ENCODE measurements around the gene SIPA1L3.

SIPA1L3 gene

DNA sequence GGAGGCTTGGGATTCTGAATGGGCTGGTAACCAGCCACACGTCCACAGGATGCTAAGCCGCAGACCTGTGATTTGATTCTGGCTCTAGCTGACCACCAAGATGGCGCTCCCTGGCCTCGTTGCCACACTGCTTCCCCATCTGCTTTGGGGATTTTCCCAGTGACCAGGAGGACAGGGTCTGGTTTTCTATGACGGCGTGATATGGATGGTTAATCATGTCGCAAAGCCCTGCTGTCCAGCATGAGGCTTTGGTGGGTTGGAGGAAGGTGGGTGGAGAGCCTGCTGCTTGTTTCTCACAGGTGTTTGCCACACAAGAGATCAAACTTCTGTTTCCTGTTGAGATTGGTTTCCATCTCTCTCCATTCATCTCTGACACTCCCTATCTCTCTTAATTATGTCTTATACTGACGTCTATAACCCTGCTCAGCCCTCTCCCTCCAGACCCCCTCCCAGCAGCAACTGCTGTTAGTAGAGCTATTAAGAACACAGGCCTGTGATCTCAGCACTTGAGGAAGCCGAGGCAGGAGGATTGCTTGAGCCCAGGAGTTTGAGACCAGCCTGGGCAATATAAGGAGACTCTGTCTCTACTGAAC is 102.7 kb downstream of the SIPA1L3 start:
- DNase-seq: no peak

DNA sequence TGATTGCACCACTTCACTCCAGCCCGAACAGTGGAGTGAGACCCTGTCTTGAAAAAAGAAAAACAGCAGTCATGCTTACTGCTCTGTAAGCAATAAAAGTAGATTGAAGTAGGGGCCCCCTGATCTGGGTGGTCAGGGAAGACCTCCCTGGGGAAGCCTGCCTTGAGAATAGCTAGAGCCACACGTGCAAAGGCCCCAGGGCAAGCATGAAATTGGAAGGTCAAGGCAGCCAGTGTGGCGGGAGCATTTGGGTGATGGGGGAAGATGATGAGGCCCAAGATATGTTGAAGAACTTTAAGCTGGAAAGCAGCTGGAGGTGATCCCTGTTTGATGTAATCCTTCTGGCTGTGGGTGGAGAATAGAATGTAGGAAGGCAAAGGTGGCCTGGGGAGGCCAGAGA is 104.4 kb downstream of the SIPA1L3 start:
- in situ Hi-C loops (cut with MboI; ENCODE audit: low pct_unique_long_range_greater_than_20kb, low sequenced_read_pairs): no loop called here
- DNase-seq: no peak

More for the DNA sequence above, 102.7 kb downstream of the SIPA1L3 start:
- in situ Hi-C loops (cut with MboI; ENCODE audit: low pct_unique_long_range_greater_than_20kb, low sequenced_read_pairs): no loop called here

DNA sequence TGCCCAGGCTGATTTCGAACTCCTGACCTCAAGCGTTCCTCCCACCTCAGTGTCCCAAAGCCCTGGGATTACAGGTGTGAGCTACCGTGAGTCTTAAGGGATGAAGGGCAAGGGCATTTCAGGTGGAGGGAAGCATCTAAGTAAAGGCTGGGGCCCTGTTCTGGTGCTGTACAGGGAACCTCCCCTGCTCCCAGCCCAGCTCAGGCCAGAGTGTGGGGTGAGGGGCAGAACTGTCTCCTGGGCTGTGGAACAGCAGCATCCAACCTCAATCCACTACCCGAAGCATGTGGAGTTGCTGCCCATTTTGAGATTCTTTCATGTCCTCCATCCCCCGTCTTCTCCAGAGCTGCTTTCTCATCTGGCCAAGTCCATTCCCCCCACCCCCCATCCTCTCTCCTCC is 105.3 kb downstream of the SIPA1L3 start:
- in situ Hi-C loops (cut with MboI; ENCODE audit: low pct_unique_long_range_greater_than_20kb, low sequenced_read_pairs): no loop called here
- DNase-seq: no peak

DNA sequence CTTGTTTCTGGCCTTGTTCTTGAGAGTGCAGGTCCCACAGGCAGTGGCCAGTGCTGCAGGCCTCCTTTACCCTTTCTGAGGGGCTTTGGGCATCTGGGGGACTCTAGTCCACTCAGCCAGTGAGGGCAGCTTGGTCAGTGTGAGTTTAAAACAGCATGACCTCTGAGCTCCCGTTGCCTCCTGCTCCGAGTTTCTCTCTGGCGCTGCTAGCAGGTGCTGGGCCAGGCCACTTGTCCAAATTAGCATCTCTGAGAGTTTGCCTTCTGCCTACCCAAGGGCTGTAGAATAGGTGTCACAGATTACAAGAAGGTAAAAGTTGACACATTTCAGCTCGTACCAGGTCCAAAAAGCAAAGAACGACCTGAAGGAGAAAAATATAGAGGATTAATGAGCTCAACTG is 105.9 kb downstream of the SIPA1L3 start:
- no peak for DNase-seq
- in situ Hi-C loops (cut with MboI; ENCODE audit: low pct_unique_long_range_greater_than_20kb, low sequenced_read_pairs): no loop called here

DNA sequence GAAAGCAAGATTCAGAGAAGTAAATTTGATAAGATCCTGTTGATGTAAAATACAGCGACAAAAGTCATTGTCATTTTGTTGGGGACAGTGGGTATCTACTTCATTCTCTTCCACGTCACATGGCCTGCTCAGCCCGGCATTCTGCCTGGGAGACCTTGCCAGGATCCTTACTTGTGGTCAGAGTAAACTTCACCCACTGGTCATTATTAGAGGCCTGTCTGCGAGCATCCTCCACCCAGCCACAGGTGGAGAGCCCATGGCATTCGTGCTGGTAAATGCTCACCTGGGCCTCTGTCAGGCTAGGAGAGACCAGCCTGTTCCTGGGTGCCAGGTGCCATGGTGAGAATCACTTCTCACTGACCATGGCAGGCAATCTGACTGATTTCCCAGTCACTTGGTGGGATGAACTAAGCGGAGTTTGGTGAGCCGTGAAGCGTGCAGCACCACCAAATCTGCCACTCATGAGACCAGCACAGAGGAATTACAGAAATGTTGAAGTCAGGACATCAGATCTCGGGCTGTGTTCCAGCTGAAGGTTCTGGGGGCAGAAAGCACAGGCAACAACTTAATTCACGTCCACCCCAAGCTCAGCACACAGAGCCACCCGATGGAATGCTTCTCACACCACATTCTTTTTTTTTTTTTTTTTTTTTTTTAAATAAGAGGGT is 107.0 kb downstream of the SIPA1L3 start:
- in situ Hi-C loops (cut with MboI; ENCODE audit: low pct_unique_long_range_greater_than_20kb, low sequenced_read_pairs): no loop called here

DNA sequence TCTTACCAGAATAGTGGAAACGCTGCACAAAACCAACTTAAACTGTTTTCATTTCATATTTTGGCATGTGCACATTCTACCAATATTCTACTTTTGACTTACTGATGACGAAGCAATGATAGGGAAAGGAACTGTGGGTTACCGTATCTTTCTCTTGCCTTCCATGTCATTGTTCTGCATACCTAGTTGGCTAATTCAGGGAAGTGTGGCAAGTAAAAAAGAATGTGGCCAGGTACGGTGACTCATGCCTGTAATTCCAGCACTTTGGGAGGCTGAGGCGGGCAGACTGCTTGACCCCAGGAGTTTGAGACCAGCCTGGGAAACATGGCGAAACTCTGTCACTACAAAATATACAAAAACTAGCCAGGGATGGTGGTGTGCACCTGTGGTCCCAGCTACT is 108.2 kb downstream of the SIPA1L3 start:
- DNase-seq: no peak
- in situ Hi-C loops (cut with MboI; ENCODE audit: low pct_unique_long_range_greater_than_20kb, low sequenced_read_pairs): no loop called here

More for the DNA sequence above, 107.0 kb downstream of the SIPA1L3 start:
- no peak for DNase-seq

DNA sequence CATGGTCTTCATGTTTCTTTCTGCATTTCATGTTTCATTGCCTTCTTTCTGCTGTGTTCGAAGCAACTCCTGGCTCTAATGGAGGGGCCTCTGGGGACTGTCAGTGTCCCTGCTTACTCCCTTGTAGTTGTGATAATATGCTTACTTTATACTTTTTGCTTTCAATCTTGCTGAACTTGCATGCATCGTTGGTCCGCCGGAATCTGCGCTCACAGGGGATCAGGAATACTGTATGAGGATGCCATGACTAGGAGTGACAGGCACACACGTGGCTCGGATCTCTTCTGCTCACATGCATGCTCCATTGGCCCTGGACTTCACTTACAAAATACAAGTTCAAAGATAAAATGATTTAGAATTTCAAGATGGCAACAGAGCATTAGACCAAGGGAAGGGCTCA is 108.8 kb downstream of the SIPA1L3 start:
- in situ Hi-C loops (cut with MboI; ENCODE audit: low pct_unique_long_range_greater_than_20kb, low sequenced_read_pairs): no loop called here
- DNase-seq: no peak

DNA sequence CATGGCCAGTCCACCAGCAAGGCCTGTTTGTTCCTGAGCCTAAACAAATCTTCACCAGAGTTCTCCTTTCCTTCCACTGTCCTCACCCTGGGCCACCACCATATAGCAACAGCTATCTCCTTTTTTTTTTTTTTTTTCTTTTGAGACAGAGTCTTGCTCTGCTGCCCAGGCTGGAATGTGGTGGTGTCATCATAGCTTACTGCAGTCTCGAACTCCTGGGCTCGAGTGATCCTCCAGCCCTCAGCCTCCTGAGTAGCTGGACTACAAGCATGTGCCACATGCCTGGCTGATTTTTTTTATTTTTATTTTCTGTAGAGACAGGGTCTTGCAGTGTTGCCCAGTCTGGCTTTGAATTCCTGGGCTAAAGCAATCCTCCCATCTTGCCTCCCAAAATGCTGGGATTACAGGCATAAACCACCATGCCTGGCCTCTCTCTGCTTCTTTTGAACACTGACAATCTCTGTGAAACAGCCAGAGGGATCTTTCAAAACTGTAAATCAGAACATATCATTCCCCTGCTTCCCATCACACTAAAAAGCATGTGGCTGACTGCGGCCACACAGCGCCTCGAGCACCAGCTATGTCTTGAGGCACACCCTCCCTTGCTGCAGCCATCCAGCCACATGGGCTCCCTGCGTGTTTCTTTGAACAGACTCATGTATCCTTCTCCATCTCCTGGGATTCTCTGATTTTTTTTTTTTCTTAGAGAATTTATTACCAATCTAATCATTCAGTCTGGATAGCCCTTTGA is 110.6 kb downstream of the SIPA1L3 start:
- in situ Hi-C loops (cut with MboI; ENCODE audit: low pct_unique_long_range_greater_than_20kb, low sequenced_read_pairs): no loop called here
- no peak for DNase-seq

DNA sequence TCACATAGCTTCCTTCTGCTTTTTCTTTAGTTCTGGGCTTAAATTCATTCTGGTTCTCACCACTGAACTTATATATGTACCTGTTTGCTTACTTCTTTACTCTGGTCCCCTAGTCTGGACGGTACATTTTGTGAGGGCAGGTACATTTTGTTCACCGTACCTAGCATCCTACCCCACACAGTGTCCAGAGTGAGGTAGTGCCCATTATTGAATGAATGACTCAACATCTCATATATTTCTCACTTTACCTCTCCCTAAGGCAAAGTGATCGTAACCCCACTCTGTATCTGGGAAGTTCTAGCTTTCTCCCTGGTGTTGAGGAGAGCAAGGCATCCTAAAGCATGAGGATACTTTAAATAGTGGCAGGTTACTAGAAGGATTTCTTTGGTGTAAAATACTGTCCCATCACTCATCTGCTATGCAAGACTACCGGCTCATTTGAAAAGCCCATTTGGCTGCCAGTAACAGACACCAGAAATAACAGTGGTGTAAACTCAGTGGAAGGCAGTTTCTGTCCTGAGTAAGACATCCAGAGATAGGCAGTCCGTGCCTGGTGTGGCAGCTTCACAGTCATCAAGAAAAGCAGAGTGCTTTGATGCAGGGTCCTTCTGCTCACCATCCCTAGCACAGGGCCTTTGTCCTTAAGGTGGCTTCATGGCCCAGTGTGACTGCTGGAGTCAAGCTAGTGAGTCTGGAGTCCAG is 111.8 kb downstream of the SIPA1L3 start:
- in situ Hi-C loops (cut with MboI; ENCODE audit: low pct_unique_long_range_greater_than_20kb, low sequenced_read_pairs): no loop called here
- no peak for DNase-seq

DNA sequence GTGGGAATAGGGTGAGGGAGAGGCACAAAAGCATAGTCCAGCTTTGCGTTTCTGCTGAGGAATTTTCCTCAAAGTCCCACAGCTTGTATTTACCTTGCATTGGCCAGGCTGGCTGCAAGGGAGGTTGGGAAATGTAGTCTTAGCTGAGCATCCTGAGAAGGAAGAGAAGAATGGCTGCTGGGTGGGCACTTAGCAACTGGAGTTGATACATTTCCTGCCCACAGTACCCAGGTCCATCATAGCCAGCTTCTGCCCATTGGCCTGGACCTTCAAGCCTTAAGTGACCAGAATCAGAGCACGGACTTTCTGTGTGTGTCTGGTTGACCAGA is 112.4 kb downstream of the SIPA1L3 start:
- in situ Hi-C loops (cut with MboI; ENCODE audit: low pct_unique_long_range_greater_than_20kb, low sequenced_read_pairs): no loop called here
- no peak for DNase-seq

DNA sequence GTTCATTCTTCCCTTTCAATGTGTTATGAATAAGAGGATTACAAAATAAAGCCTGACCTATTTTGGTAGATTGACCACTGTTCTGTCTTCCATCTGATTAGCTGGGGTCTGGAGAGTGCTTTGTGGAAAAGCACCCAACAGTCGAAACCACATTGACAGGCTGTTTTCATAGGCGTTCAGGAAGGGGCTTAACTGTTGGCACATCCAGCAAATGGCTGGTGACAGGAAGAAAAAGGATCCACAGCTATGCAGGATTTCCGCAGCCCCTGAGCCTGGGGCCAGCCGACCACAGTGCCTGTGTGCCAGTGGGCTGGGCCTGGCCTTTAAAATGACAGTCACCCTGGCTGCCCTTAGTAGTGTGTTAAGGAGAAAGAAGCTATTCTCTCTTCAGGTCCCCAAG is 113.3 kb downstream of the SIPA1L3 start:
- in situ Hi-C loops (cut with MboI; ENCODE audit: low pct_unique_long_range_greater_than_20kb, low sequenced_read_pairs): no loop called here
- peak; percentile 93 for DNase-seq

DNA sequence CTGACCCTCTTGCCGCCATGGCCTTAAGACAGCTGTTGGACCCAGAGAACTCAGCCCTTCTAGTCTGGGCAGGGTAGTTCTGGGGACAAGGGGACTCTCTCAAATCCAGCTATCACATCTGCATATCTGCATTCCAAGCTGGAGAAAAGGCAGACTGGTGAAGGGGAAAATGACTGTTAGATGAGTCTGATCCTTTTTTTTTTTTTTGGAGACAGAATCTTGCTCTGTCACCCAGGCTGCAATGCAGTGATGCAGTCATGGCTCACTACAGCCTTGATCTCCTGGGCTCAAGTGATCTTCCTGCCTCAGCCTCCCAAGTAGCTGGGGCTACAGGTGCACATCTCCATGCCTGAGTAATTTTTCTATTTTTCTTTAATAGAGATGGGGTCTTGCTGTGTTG is 114.3 kb downstream of the SIPA1L3 start:
- in situ Hi-C loops (cut with MboI; ENCODE audit: low pct_unique_long_range_greater_than_20kb, low sequenced_read_pairs): no loop called here
- no peak for DNase-seq

DNA sequence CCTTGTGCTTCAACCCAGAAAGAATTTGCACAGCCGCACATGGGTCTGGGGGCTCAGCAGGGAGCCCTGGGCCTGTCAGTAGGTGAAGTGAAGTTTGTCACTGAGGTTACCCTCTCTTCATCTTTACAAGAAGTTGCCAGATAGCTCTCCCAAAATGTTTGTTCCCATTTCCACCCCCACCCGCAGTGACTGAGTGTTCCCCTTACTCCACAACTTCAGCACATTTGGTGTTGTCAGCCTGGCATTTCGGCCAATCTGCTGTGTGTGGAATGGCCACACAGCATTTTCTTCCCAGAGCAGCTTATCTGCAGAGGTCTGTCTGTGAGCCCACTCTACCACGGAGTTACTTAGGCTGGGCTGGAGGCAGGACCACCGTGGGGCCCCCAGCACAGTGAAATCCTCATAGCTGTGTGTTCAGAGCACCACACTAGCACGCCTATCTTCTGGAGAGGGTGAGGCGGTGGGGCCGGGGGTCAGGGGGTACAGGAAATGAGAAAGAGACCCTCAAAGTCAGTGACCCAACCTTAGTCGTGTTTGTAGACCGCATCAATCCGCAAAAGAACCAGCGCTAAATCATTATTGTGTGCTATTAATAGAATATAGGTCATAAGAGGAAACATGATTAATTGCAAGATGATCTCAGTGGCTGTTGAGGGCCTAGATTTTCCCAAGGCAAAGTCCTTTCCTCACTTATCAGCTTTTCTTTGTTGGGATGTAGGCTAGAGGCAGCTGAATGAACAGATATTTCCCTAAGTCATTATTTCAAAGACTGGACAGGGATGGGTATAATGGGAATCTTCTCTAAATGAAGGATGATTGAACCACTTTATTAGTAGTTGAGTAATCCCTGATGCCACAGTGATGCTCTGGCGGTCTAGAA is 116.0 kb downstream of the SIPA1L3 start:
- no peak for DNase-seq
- in situ Hi-C loops (cut with MboI; ENCODE audit: low pct_unique_long_range_greater_than_20kb, low sequenced_read_pairs): no loop called here

DNA sequence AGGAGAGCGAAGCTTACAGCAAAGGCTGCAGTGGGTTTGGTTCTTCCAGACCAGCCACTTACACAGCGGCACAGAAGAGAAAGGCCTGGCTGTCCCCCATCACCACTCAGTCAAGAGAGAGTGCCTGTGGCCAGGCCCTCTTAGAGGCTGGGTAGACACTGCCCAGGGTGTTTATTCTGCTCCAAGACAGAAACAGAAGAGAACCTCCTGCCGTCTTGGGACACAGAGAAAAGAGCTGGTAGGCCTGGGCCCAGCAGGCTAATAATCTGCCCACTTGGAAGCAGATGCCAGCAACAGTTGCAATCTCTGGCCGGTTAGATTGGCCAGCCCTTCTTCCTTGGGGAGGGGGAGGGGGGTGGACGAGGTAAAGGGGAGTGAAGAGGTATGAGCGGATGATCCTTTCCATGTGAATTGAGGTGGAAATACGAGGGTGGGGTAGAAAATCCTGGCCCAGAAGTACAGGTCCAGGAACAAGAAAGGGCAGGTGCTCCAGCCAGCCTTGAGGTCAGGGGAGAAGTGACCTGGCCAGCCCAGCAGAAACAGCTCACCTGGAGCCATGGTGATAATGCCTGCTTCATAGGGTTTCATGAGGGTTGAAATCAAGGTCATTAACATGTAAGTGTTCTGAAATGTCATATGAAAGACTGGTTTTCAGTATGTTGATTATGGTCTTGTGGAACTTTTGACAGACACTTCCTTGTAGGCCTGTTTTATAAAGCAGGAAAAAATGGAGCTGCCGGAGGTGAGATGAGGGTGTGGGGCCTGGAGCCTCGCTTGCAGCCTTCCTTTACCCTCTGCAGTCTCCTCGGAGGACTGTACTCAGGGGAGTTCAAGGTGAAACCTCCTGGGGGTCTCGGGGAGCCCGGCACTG is 116.9 kb downstream of the SIPA1L3 start:
- DNase-seq: no peak
- in situ Hi-C loops (cut with MboI; ENCODE audit: low pct_unique_long_range_greater_than_20kb, low sequenced_read_pairs): no loop called here

DNA sequence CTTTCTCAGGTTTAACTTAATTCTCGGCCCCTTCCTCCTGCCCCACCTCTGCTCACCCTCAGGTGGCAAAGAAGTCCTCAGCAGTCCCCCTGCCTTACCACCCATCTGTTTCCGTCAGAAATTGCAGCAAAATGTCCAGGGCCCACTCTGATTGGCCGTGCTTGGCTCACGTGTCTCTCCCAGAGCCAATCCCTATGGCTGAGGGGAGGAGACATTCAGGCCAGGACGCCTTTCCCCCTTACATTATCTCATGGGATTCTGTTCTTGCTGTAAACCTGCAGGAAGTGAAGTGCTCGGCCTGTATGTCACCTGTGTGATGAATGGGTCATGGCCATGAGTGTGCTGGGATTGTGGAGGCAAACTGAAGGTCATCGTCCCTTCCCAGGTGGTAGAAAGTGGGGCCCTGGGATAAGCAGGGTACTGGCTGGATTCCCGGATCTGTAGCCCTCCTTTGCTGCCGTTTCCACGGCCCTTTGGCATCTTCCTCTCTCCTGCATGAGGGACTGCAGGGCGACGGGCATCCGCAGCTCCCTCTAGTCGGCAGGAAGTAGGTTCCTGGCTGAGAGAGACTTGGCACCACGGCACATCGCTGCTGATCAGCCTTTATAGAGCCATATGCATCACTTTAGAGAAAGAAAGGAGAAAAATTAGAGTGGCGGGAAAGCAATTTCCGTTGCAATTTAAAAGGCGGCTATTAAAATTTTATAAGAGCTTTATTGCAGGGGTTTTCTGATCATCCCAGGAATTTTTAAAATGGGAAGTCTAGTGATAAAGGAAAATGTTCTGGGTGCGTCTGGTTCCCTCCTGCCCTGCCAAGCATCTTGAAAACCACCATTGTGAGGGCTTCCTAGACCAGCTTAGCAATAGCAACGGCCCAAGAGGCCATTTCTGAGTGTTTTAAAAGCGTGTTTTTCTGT is 118.2 kb downstream of the SIPA1L3 start:
- DNase-seq: no peak
- in situ Hi-C loops (cut with MboI; ENCODE audit: low pct_unique_long_range_greater_than_20kb, low sequenced_read_pairs): no loop called here

DNA sequence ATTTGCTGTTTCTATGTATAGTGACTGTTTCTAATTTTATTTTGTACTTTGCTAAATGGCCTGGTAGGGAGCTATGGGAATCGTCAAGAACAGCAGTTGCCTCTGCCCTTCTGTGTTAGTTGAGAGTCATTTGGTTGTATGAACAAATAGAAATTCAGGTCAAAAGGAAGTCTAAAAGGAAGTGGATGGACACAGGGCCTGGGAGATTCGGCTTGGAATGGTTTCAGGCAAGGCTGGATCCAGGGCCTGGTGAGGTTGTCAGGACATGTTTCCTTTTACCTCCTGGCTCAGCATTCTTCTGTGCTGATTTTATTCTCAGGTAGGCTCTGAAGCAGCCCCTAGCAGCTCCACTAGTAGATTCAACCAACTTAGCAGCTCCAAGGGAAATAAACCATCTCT is 118.9 kb downstream of the SIPA1L3 start:
- in situ Hi-C loops (cut with MboI; ENCODE audit: low pct_unique_long_range_greater_than_20kb, low sequenced_read_pairs): no loop called here
- no peak for DNase-seq

DNA sequence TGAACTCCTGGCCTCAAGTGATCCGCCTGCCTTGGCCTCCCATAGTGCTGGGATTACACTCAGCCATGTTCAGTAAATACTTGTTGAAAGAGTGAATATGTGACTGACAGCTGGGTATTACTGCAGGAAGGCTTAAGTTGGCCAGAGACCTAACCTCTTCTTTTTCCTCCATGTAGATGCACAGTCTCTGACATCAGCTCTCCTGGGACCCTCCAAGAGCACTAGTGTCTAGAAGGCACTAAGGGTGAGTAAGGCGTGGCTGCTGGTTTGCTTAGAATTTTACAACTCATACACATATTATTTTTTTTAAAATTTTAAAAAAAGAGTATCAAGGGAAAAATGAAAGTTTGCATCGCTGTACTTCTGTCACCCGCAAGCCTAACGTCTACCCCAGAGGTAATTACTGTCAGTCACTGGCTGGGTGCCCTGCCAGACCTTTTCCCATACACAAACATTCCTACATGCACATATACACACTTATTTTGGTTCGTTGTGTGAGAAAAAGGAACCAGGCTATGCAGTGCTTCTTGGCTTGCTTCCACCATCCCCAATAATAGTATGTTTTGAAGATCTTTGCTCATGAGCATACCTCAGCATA is 122.0 kb downstream of the SIPA1L3 start:
- in situ Hi-C loops (cut with MboI; ENCODE audit: low pct_unique_long_range_greater_than_20kb, low sequenced_read_pairs): no loop called here

More for the DNA sequence above, 122.0 kb downstream of the SIPA1L3 start:
- DNase-seq: no peak

Measured in KBM-7 (cell line).